ENCODE measurements around the gene MRPL58. TPM values are rescaled to one million over a fixed set of nuclear protein-coding genes. Genes with fewer than 3 reads are reported as not detected.

The MRPL58 gene
- total RNA-seq, 1 experiment from 2014 or later, result 41.9 TPM

DNA sequence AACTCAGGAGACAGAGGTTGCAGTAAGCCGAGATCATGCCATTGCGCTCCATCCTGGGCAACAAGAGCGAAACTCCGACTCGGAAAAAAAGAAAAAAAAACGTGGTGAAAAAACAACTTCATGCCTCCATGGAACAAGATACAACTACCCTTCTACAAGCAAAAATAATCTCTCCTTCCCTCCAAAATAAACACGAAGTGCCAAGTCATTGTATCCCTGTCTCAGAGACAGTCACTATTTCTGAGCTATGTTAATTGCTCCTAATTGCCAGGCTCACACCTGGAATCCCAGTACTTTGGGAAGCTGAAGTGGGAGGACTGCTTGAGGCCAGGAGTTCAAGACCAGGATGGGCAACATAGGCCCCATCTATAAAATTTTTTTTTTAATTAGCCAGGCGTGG, 56.3 kb downstream of the MRPL58 start:
- Mint-ChIP-seq H3K9me3 (no peaks in the 10 kb centered on the region), H3K4me3 (no peak overlapping the region), H3K27me3 (ENCODE audit: low read depth) (no peaks in the 10 kb centered on the region), H3K36me3 (peaks cover 11% of the 10 kb centered on the region), H3K4me1 (no peaks in the 10 kb centered on the region), H3K27ac (peak overlapping the region; percentile 8; the same call in 1 of the 2 replicates)
- CTCF ChIA-PET, result interaction anchor here (0.6 to 2.9 kb wide), 12 partner anchors 9 to 119 kb away, joined by 3 to 21 read pairs (median 4); partner anchors contain the start of genes ATP5PD, KCTD2, NT5C and SLC16A5
- DNase-seq (ENCODE audit: low spot score) (no peak), ATAC-seq (no peak)
- TF ChIP-seq NFYB (CRISPR knock-in tag; conservative IDR thresholded peaks at IDR 0.05; ENCODE audit: low read depth), result no peak
- TF ChIP-seq ZNF232 (CRISPR knock-in tag; IDR thresholded peaks at IDR 0.05), result no peak
- TF ChIP-seq, protein P1, sequence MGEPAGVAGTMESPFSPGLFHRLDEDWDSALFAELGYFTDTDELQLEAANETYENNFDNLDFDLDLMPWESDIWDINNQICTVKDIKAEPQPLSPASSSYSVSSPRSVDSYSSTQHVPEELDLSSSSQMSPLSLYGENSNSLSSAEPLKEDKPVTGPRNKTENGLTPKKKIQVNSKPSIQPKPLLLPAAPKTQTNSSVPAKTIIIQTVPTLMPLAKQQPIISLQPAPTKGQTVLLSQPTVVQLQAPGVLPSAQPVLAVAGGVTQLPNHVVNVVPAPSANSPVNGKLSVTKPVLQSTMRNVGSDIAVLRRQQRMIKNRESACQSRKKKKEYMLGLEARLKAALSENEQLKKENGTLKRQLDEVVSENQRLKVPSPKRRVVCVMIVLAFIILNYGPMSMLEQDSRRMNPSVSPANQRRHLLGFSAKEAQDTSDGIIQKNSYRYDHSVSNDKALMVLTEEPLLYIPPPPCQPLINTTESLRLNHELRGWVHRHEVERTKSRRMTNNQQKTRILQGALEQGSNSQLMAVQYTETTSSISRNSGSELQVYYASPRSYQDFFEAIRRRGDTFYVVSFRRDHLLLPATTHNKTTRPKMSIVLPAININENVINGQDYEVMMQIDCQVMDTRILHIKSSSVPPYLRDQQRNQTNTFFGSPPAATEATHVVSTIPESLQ (CRISPR knock-in tag; IDR thresholded peaks at IDR 0.05), result no peak
- TF ChIP-seq GABPB1 (CRISPR knock-in tag; IDR thresholded peaks at IDR 0.05), result no peak
- TF ChIP-seq, protein P2, sequence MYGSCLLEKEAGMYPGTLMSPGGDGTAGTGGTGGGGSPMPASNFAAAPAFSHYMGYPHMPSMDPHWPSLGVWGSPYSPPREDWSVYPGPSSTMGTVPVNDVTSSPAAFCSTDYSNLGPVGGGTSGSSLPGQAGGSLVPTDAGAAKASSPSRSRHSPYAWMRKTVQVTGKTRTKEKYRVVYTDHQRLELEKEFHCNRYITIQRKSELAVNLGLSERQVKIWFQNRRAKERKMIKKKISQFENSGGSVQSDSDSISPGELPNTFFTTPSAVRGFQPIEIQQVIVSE (CRISPR knock-in tag; IDR thresholded peaks at IDR 0.05; ENCODE audit: borderline replicate concordance), result no peak
- TF ChIP-seq TEAD1 (CRISPR knock-in tag; IDR thresholded peaks at IDR 0.05), result no peak
- TF ChIP-seq KAT7 (CRISPR knock-in tag; IDR thresholded peaks at IDR 0.05; ENCODE audit: borderline replicate concordance), result no peak
- TF ChIP-seq FOXJ3 (CRISPR knock-in tag; IDR thresholded peaks at IDR 0.05; ENCODE audit: borderline replicate concordance), result no peak
- TF ChIP-seq, protein P3, sequence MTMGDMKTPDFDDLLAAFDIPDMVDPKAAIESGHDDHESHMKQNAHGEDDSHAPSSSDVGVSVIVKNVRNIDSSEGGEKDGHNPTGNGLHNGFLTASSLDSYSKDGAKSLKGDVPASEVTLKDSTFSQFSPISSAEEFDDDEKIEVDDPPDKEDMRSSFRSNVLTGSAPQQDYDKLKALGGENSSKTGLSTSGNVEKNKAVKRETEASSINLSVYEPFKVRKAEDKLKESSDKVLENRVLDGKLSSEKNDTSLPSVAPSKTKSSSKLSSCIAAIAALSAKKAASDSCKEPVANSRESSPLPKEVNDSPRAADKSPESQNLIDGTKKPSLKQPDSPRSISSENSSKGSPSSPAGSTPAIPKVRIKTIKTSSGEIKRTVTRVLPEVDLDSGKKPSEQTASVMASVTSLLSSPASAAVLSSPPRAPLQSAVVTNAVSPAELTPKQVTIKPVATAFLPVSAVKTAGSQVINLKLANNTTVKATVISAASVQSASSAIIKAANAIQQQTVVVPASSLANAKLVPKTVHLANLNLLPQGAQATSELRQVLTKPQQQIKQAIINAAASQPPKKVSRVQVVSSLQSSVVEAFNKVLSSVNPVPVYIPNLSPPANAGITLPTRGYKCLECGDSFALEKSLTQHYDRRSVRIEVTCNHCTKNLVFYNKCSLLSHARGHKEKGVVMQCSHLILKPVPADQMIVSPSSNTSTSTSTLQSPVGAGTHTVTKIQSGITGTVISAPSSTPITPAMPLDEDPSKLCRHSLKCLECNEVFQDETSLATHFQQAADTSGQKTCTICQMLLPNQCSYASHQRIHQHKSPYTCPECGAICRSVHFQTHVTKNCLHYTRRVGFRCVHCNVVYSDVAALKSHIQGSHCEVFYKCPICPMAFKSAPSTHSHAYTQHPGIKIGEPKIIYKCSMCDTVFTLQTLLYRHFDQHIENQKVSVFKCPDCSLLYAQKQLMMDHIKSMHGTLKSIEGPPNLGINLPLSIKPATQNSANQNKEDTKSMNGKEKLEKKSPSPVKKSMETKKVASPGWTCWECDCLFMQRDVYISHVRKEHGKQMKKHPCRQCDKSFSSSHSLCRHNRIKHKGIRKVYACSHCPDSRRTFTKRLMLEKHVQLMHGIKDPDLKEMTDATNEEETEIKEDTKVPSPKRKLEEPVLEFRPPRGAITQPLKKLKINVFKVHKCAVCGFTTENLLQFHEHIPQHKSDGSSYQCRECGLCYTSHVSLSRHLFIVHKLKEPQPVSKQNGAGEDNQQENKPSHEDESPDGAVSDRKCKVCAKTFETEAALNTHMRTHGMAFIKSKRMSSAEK (CRISPR knock-in tag; IDR thresholded peaks at IDR 0.05; ENCODE audit: borderline replicate concordance), result no peak
- TF ChIP-seq, protein P4, sequence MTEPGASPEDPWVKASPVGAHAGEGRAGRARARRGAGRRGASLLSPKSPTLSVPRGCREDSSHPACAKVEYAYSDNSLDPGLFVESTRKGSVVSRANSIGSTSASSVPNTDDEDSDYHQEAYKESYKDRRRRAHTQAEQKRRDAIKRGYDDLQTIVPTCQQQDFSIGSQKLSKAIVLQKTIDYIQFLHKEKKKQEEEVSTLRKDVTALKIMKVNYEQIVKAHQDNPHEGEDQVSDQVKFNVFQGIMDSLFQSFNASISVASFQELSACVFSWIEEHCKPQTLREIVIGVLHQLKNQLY (CRISPR knock-in tag; IDR thresholded peaks at IDR 0.05), result no peak
- no peak for TF ChIP-seq NR3C1 (CRISPR knock-in tag; conservative IDR thresholded peaks at IDR 0.05; ENCODE audit: low read depth)
- no peak for TF ChIP-seq IRF2 (CRISPR knock-in tag; IDR thresholded peaks at IDR 0.05; ENCODE audit: borderline replicate concordance, low read depth)
- TF ChIP-seq CBFB (CRISPR knock-in tag; IDR thresholded peaks at IDR 0.05; ENCODE audit: low read depth), result no peak
- POLR2A ChIA-PET, result no interaction called here

DNA sequence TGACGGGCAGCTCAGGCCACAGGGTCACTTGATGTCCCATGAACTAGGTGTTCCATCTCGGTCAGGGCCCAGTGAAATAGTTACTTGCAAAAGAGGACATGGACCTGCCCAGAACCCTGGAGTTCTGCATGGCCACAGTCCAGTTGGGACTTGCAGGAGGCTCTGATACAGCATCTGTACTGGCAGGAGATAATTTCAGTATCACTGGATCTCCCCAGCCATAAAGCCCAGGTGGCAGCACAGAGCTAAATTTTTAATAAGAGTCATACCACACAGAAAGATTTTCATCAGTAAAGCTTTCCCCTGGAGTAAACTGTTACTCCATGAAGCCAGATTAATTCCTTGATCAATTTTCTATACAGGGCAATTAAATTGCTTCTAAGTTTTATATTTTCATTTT, 57.3 kb downstream of the MRPL58 start:
- H3K9me3 Mint-ChIP-seq, result no peaks in the 10 kb centered on the region
- POLR2A ChIA-PET, result interaction anchor here (0.6 kb wide), 1 partner anchor 175 kb away, joined by 6 read pairs; no protein-coding TSS in a partner anchor
- DNase-seq (ENCODE audit: low spot score), result no peak
- H3K4me1 Mint-ChIP-seq, result no peaks in the 10 kb centered on the region
- no peaks in the 10 kb centered on the region for H3K27me3 Mint-ChIP-seq (ENCODE audit: low read depth)
- CTCF ChIA-PET, result interaction anchor here (0.6 to 2.9 kb wide), 15 partner anchors 9 to 171 kb away, joined by 3 to 21 read pairs (median 3); partner anchors contain the start of genes ATP5PD, KCTD2, NT5C and SLC16A5
- no peak overlapping the region for H3K4me3 Mint-ChIP-seq
- 0 out of 2 replicates have a peak overlapping the region, but pooled peaks have one; percentile 49 for H3K27ac Mint-ChIP-seq
- peaks cover under 1% of the 10 kb centered on the region; the same call in 1 of the 2 replicates for H3K36me3 Mint-ChIP-seq
- no peak for ATAC-seq
- no peak for TF ChIP-seq NFYB (CRISPR knock-in tag; conservative IDR thresholded peaks at IDR 0.05; ENCODE audit: low read depth)
- TF ChIP-seq NR2C2 (CRISPR knock-in tag; IDR thresholded peaks at IDR 0.05), result no peak
- no peak for TF ChIP-seq FOXJ3 (CRISPR knock-in tag; IDR thresholded peaks at IDR 0.05; ENCODE audit: borderline replicate concordance)
- TF ChIP-seq, protein P5, sequence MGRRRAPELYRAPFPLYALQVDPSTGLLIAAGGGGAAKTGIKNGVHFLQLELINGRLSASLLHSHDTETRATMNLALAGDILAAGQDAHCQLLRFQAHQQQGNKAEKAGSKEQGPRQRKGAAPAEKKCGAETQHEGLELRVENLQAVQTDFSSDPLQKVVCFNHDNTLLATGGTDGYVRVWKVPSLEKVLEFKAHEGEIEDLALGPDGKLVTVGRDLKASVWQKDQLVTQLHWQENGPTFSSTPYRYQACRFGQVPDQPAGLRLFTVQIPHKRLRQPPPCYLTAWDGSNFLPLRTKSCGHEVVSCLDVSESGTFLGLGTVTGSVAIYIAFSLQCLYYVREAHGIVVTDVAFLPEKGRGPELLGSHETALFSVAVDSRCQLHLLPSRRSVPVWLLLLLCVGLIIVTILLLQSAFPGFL (CRISPR knock-in tag; IDR thresholded peaks at IDR 0.05; ENCODE audit: borderline replicate concordance), result no peak
- no peak for TF ChIP-seq NFATC4 (CRISPR knock-in tag; IDR thresholded peaks at IDR 0.05)
- no peak for TF ChIP-seq JUN (CRISPR knock-in tag; IDR thresholded peaks at IDR 0.05)
- no peak for TF ChIP-seq SP1 (CRISPR knock-in tag; conservative IDR thresholded peaks at IDR 0.05)
- TF ChIP-seq, protein P6, sequence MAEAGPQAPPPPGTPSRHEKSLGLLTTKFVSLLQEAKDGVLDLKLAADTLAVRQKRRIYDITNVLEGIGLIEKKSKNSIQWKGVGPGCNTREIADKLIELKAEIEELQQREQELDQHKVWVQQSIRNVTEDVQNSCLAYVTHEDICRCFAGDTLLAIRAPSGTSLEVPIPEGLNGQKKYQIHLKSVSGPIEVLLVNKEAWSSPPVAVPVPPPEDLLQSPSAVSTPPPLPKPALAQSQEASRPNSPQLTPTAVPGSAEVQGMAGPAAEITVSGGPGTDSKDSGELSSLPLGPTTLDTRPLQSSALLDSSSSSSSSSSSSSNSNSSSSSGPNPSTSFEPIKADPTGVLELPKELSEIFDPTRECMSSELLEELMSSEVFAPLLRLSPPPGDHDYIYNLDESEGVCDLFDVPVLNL (CRISPR knock-in tag; IDR thresholded peaks at IDR 0.05; ENCODE audit: borderline replicate concordance, low read depth), result no peak
- TF ChIP-seq, protein P7, sequence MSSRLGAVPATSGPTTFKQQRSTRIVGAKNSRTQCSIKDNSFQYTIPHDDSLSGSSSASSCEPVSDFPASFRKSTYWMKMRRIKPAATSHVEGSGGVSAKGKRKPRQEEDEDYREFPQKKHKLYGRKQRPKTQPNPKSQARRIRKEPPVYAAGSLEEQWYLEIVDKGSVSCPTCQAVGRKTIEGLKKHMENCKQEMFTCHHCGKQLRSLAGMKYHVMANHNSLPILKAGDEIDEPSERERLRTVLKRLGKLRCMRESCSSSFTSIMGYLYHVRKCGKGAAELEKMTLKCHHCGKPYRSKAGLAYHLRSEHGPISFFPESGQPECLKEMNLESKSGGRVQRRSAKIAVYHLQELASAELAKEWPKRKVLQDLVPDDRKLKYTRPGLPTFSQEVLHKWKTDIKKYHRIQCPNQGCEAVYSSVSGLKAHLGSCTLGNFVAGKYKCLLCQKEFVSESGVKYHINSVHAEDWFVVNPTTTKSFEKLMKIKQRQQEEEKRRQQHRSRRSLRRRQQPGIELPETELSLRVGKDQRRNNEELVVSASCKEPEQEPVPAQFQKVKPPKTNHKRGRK (CRISPR knock-in tag; IDR thresholded peaks at IDR 0.05; ENCODE audit: borderline replicate concordance), result no peak
- TF ChIP-seq, protein P8, sequence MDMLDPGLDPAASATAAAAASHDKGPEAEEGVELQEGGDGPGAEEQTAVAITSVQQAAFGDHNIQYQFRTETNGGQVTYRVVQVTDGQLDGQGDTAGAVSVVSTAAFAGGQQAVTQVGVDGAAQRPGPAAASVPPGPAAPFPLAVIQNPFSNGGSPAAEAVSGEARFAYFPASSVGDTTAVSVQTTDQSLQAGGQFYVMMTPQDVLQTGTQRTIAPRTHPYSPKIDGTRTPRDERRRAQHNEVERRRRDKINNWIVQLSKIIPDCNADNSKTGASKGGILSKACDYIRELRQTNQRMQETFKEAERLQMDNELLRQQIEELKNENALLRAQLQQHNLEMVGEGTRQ (CRISPR knock-in tag; IDR thresholded peaks at IDR 0.05), result no peak

Measured in WTC11 (cell line).